CD4-positive, alpha-beta memory T cell (primary cell): ENCODE results near the gene GPR137C. TPM values are rescaled to one million over a fixed set of nuclear protein-coding genes. Genes with fewer than 3 reads are reported as not detected.

Experiments used
- polyA plus RNA-seq, 2 donors: library from polyadenylated mRNA; unstranded; fragments of 300-500 nt; fragmentation: Illumina TruSeq; gene quantifications; one replicate each; pipeline ENCODE4 v1.2.3, GENCODE V29; 2021
- total RNA-seq, 2 experiments: library from RNA; stranded (reverse); gene quantifications; one replicate each; pipeline ENCODE4 v1.2.3, GENCODE V29; 2021

Gene GPR137C
- total and polyA plus RNA-seq, 4 experiments from 2014 or later, result 0.20 TPM; not detected in 3

Other genes starting within 250 kb of the GPR137C start
- 10 to 100 TPM; 29.4 to 30.2 TPM for gene PTGER2, start 238.5 kb upstream of the GPR137C start, total RNA-seq
- gene PTGER2, start 238.5 kb upstream of the GPR137C start, polyA plus RNA-seq, result 100 to 1,000 TPM; 241 to 259 TPM
- 1 to 10 TPM; 7.0 to 7.6 TPM for gene TXNDC16, start 331 bp upstream of the GPR137C start, total RNA-seq
- 1 to 10 TPM; 2.8 to 3.2 TPM for gene TXNDC16, start 331 bp upstream of the GPR137C start, polyA plus RNA-seq
- 10 to 100 TPM; 93.8 to 98.3 TPM for gene ERO1A, start 142.7 kb downstream of the GPR137C start, total RNA-seq
- 10 to 100 TPM; 65.5 to 75.2 TPM for gene ERO1A, start 142.7 kb downstream of the GPR137C start, polyA plus RNA-seq
- 10 to 100 TPM; 85.7 to 86.0 TPM for gene PSMC6, start 154.4 kb downstream of the GPR137C start, total RNA-seq
- 10 to 100 TPM; 47.5 to 68.7 TPM for gene PSMC6, start 154.4 kb downstream of the GPR137C start, polyA plus RNA-seq
- gene STYX, start 177.3 kb downstream of the GPR137C start, total RNA-seq, result 10 to 100 TPM; 47.1 to 47.3 TPM
- 10 to 100 TPM; 25.0 to 50.0 TPM for gene STYX, start 177.3 kb downstream of the GPR137C start, polyA plus RNA-seq
- gene GNPNAT1, start 238.8 kb downstream of the GPR137C start, total RNA-seq, result 10 to 100 TPM; 10.0 to 15.2 TPM
- 10 to 100 TPM; 10.0 to 16.2 TPM for gene GNPNAT1, start 238.8 kb downstream of the GPR137C start, polyA plus RNA-seq